Body of pancreas (tissue), 4 donors: Measurements from ENCODE around the gene TUBA1B. TPM values are rescaled to one million over a fixed set of nuclear protein-coding genes. Genes with fewer than 3 reads are reported as not detected.
A peak's percentile ranks its signal among the peaks of the same experiment; 100 is the strongest.

ENCODE experiments used
- ATAC-seq: fragments of 150-250 bp; one replicate; pipeline ENCODE4 v1.9.1; 2016
- DNase-seq, 4 donors: peaks; one replicate each; pipeline ENCODE4 v3.0.0-alpha.2; 2019
- H3K27ac ChIP-seq, 4 donors: fragments of 200-600 bp; sonication (generic); 1 replicate in 3 of 4; 2 replicates in 1 of 4; pipeline versions ENCODE4 v1.5.1 to v1.6.1; 2016 to 2019; ENCODE audit warnings: mild to moderate bottlenecking in 1 of 4, mixed read lengths in 1 of 4, moderate library complexity in 1 of 4
- H3K27me3 ChIP-seq, 2 donors: fragments of 200-600 bp; sonication (generic); one replicate each; pipeline ENCODE4 v1.6.0; 2016; ENCODE audit warnings: mild to moderate bottlenecking in 1 of 2
- H3K36me3 ChIP-seq, 2 donors: fragments of 200-600 bp; sonication (generic); replicated peaks in 1 of 2; 2 replicates each; pipeline ENCODE4 v1.5.1; 2016; ENCODE audit warnings: low read depth in 2 of 2; ENCODE audit not compliant: insufficient read depth in 1 of 2
- H3K4me1 ChIP-seq: fragments of 200-600 bp; sonication (generic); one replicate; pipeline ENCODE4 v1.6.0; 2016
- H3K4me3 ChIP-seq, 2 donors: fragments of 200-600 bp; sonication (generic); 1 replicate in 1 of 2; 2 replicates in 1 of 2; pipeline ENCODE4 v1.5.1; 2016 to 2019
- H3K9me3 ChIP-seq, 3 donors: fragments of 200-600 bp; sonication (generic); 1 replicate in 2 of 3; 2 replicates in 1 of 3; pipeline ENCODE4 v1.5.1; 2016
- POLR2A ChIP-seq, 3 donors: fragments of 450-650 bp; IDR thresholded peaks; one replicate each; pipeline ENCODE4 v1.6.1; 2016; ENCODE audit warnings: antibody characterized with exemption in 3 of 3, mild to moderate bottlenecking in 2 of 3
- WGBS, 2 donors: methylation state at CpG; one replicate each; pipeline ENCODE4 v1.1.5; 2017; 5-methylcytosine and 5-hydroxymethylcytosine counted together
- intact Hi-C: fragments of 100-400 bp; cut with DNase I; formaldehyde crosslinking; loops from one replicate; pipeline ENCODE4 v1.15.1; 2023
- total RNA-seq, 2 donors: library from RNA; depleted of rRNA; stranded (reverse); fragments of >200 nt; gene quantifications; one replicate each; pipeline ENCODE4 v1.1.0, GENCODE V29; 2016
- TF ChIP-seq, protein P1 (sequence below), 7 experiments: fragments of 450-650 bp in 4 of 7; fragments of 200-600 bp in 3 of 7; sonication (generic) in 3 of 7; IDR thresholded peaks; one replicate each; pipeline ENCODE4 v1.5.1; 2016 to 2019; ENCODE audit warnings: antibody characterized with exemption in 7 of 7

Gene TUBA1B
- total RNA-seq, 2 donors from 2014 or later: 121 to 165 TPM

DNA sequence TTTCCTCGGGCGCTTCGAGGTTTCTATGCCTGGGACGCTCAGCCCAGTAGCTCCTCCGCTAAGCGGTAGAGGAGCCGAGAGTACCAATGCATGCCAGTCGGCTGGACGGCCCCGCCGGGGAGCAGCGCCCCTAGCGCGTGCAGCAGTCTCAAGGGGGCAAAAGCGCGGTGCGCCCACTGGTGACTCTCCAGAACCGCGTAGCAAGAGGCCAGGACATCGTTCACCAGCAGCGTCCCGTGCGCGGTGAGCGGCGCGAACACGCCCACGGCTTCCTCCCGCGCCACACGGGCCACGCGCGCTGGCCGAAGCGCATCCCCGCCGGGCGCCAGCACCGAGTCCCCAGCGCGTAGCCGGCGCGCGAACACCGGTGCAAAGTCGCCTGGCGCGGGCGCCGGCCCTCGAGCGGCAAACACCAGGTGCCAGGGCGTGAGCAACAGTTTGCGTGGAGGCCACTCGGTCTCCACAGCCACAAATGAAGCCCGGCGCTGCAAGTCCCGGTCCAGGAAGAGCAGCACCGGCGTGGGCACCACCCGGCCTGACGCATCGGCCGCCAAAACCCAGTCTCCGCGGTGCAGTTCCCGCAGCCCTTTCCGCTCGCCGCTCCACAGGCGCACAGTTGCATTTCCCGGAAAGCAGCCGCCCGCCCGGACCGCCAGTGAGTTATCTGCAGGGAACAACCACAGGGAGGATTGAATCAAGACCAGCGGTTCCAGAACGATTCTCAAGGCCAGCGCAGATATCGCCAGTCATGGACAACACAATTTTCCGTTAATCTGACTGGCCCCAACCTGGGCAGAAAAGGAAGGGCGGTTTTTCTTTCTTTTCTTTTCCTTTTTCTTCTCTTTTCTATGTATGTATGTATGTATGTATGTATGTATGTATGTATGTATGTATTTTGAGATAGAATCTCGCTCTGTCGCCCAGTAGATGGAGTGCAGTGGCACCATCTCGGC, 41.1 kb downstream of the TUBA1B start:
- H3K36me3 ChIP-seq: no peaks in the 10 kb centered on the region
- DNase-seq: peak; percentile 18 to 28 (median 24)
- no peak overlapping the region for H3K27ac ChIP-seq
- no peak overlapping the region for H3K4me3 ChIP-seq
- WGBS, 2 donors: 2 to 18% methylated on average over 34 to 88 of the region's 88 CpGs
- no peak for ATAC-seq
- H3K9me3 ChIP-seq: no peaks in the 10 kb centered on the region
- no peak for TF ChIP-seq POLR2A (IDR thresholded peaks at IDR 0.05)
- TF ChIP-seq, protein P1, sequence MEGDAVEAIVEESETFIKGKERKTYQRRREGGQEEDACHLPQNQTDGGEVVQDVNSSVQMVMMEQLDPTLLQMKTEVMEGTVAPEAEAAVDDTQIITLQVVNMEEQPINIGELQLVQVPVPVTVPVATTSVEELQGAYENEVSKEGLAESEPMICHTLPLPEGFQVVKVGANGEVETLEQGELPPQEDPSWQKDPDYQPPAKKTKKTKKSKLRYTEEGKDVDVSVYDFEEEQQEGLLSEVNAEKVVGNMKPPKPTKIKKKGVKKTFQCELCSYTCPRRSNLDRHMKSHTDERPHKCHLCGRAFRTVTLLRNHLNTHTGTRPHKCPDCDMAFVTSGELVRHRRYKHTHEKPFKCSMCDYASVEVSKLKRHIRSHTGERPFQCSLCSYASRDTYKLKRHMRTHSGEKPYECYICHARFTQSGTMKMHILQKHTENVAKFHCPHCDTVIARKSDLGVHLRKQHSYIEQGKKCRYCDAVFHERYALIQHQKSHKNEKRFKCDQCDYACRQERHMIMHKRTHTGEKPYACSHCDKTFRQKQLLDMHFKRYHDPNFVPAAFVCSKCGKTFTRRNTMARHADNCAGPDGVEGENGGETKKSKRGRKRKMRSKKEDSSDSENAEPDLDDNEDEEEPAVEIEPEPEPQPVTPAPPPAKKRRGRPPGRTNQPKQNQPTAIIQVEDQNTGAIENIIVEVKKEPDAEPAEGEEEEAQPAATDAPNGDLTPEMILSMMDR (IDR thresholded peaks at IDR 0.05): no peak
- intact Hi-C loops: loop anchor here (10.0 kb wide), 1 partner anchor 145 kb away; no protein-coding TSS in a partner anchor
- peaks cover 57% of the 10 kb centered on the region for H3K4me1 ChIP-seq
- peaks cover 6 to 60% of the 10 kb centered on the region in 2 donors for H3K27me3 ChIP-seq

GRCh38 chr12:49088932-49089330, 42.3 kb downstream of the TUBA1B start:
- no peaks in the 10 kb centered on the region for H3K36me3 ChIP-seq
- peaks cover 6 to 52% of the 10 kb centered on the region in 2 donors for H3K27me3 ChIP-seq
- intact Hi-C loops: loop anchor here (10.0 kb wide), 1 partner anchor 146 kb away; no protein-coding TSS in a partner anchor
- no peak for ATAC-seq
- TF ChIP-seq POLR2A (IDR thresholded peaks at IDR 0.05): no peak
- TF ChIP-seq, protein P1 (IDR thresholded peaks at IDR 0.05): no peak
- no peak overlapping the region for H3K4me3 ChIP-seq
- 34 to 63% methylated on average over 4 to 6 of the region's 6 CpGs for WGBS, 2 donors
- DNase-seq: no peak
- no peaks in the 10 kb centered on the region for H3K9me3 ChIP-seq
- H3K27ac ChIP-seq: no peak overlapping the region
- peaks cover 49% of the 10 kb centered on the region for H3K4me1 ChIP-seq

- Histone ChIP-seq H3K4me1 (peaks cover 46% of the 10 kb centered on the region), H3K4me3 (no peak overlapping the region), H3K27me3 (peaks cover 6 to 46% of the 10 kb centered on the region in 2 donors), H3K27ac (no peak overlapping the region), H3K9me3 (no peaks in the 10 kb centered on the region), H3K36me3 (no peaks in the 10 kb centered on the region)
- DNase-seq (peak; percentile 71 to 90 (median 86)), ATAC-seq (peak; percentile 94)
- TF ChIP-seq POLR2A (IDR thresholded peaks at IDR 0.05): no peak
- TF ChIP-seq, protein P1 (IDR thresholded peaks at IDR 0.05): peak; percentile 78 to 86 (median 83)
- intact Hi-C loops: loop anchor here (10.0 kb wide), 1 partner anchor 146 kb away; no protein-coding TSS in a partner anchor
- 0 to 1% methylated on average over 7 to 17 of the region's 18 CpGs for WGBS, 2 donors
Observed at GRCh38 chr12:49088150-49088931, 42.9 kb downstream of the TUBA1B start.

DNA sequence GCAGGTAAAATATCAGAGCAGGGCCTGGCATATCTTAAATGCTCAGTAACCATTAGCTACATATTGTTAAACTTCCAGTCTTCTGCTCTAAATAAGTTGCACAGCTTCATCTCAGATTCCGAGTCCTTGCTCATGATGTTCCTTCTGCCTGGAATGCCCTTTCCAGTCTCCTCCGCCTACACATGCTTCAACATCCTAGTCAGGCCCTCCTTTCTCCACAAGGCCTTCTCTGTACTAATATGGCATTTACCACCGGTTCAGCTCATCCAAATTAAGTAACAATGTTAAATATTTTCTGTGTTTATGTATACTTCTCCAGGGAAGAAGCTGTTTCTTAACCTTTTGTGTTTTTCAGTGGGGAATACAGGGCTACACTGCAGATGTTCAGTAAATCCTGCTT, 45.1 kb downstream of the TUBA1B start:
- Histone ChIP-seq H3K27ac (no peak overlapping the region), H3K27me3 (peaks cover 6 to 24% of the 10 kb centered on the region in 2 donors), H3K4me1 (peaks cover 30% of the 10 kb centered on the region), H3K36me3 (no peaks in the 10 kb centered on the region), H3K9me3 (no peaks in the 10 kb centered on the region), H3K4me3 (no peak overlapping the region)
- TF ChIP-seq, protein P1 (IDR thresholded peaks at IDR 0.05): no peak
- TF ChIP-seq POLR2A (IDR thresholded peaks at IDR 0.05): no peak
- ATAC-seq (no peak), DNase-seq (no peak)
- intact Hi-C loops: loop anchor here (10.0 kb wide), 1 partner anchor 149 kb away; no protein-coding TSS in a partner anchor
- WGBS, 2 donors: 73 to 78% methylated on average over 3 of the region's 3 CpGs
